ENCODE results near the gene GPR55. TPM values are rescaled to one million over a fixed set of nuclear protein-coding genes. Genes with fewer than 3 reads are reported as not detected.

The GPR55 gene
- total RNA-seq, 1 experiment from 2014 or later = not detected

DNA sequence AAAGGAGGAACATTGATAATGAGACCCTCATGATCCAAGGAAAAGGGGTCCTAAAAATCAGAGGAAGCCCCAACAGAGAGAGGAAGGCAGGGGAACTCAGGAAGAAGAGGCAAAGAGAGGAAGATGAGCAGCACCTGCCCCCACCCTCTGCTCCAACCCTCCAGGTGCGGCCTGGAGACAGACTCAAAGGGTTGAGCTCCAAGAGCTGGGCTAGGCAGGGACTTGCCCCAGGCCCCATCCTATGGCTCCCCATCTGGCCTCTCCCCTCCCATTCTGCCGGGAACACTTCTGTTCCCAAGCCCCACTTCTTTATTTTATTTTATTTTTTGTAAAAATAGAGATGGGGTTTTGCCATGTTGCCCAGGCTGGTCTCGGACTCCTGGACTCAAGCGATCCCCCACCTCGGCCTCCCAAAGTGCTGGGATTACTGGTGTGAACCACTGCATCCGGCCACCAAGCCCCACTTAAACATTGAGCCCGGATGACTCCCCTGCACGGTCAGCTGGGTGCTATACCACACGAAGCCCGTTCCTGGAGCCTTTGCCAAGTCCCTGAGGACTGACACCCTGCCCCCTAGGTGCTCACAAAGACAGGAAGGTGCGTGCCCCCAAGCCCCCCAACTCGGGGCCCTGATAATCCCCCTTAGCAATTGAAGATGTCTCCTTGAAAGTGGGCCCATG is 3.8 kb upstream of the GPR55 start:
- Histone ChIP-seq H4K20me1 (ENCODE audit: insufficient read depth) (no peaks in the 10 kb centered on the region), H3K9me2 (ENCODE audit: insufficient read depth) (no peaks in the 10 kb centered on the region), H3K9me3 (ENCODE audit: insufficient read depth, low read depth) (no peaks in the 10 kb centered on the region), H3K27me3 (ENCODE audit: insufficient read depth, low read depth) (peaks cover 31% of the 10 kb centered on the region), H3K4me3 (no peak overlapping the region), H3K4me1 (replicated peaks; ENCODE audit: insufficient read depth) (no peaks in the 10 kb centered on the region), H3K4me2 (no peak overlapping the region), H3K36me3 (ENCODE audit: low read depth) (no peaks in the 10 kb centered on the region), H3K27ac (no peak overlapping the region), H3K79me2 (ENCODE audit: low read depth) (no peaks in the 10 kb centered on the region), H2AFZ (no peak overlapping the region), H3F3A (ENCODE audit: insufficient read depth, low read depth) (no peaks in the 10 kb centered on the region)
- DNase-seq = no peak
- CTCF ChIA-PET = no interaction called here
- intact Hi-C loops (cut with micrococcal nuclease; ENCODE audit: unreplicated experiment) = no loop called here
- POLR2A ChIA-PET (ENCODE audit: unreplicated experiment) = no interaction called here
- no peak for TF ChIP-seq EZH2 (IDR thresholded peaks at IDR 0.05; ENCODE audit: low read depth)
- TF ChIP-seq, protein P1, sequence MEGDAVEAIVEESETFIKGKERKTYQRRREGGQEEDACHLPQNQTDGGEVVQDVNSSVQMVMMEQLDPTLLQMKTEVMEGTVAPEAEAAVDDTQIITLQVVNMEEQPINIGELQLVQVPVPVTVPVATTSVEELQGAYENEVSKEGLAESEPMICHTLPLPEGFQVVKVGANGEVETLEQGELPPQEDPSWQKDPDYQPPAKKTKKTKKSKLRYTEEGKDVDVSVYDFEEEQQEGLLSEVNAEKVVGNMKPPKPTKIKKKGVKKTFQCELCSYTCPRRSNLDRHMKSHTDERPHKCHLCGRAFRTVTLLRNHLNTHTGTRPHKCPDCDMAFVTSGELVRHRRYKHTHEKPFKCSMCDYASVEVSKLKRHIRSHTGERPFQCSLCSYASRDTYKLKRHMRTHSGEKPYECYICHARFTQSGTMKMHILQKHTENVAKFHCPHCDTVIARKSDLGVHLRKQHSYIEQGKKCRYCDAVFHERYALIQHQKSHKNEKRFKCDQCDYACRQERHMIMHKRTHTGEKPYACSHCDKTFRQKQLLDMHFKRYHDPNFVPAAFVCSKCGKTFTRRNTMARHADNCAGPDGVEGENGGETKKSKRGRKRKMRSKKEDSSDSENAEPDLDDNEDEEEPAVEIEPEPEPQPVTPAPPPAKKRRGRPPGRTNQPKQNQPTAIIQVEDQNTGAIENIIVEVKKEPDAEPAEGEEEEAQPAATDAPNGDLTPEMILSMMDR (conservative IDR thresholded peaks at IDR 0.05) = no peak
- BruUV-seq (replicated peaks) = no TSS peak

DNA sequence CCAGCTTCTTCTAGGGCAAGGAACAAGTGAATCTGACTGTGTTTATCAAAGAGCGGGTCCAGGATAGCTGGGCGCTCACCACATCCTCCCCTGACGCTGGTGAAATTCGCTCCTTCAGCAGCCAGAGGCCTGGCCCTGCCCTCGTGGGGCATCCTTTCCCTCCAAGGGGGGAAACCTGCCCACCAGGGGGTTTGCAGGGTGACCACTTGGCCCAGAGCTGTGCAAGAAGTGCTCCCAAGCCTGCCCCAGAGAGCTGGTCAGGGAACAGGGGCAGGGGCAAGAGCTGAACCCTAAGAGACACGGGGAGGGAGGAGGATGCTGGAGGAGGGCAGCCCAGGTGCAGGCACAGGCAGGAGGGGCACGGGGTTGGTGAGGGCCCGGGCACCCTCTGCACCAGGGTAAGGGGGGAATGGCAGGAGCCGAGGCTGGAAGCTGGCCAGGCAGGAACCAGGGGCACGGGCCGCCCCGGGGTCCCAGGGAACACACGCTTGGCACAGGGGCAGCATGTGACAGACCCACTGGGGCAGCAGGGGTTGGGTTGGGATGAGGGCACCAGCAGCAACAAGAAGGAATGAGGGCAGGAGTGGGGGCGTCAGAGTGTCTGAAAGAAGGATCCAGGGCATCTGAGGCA is 2.8 kb upstream of the GPR55 start:
- H3K79me2 ChIP-seq (ENCODE audit: low read depth) = no peaks in the 10 kb centered on the region
- CTCF ChIA-PET = no interaction called here
- no TSS peak for BruUV-seq (replicated peaks)
- H3K4me1 ChIP-seq (replicated peaks; ENCODE audit: insufficient read depth) = no peaks in the 10 kb centered on the region
- TF ChIP-seq, protein P1 (conservative IDR thresholded peaks at IDR 0.05) = no peak
- no peak for TF ChIP-seq EZH2 (IDR thresholded peaks at IDR 0.05; ENCODE audit: low read depth)
- no peak for DNase-seq
- H3K9me3 ChIP-seq (ENCODE audit: insufficient read depth, low read depth) = no peaks in the 10 kb centered on the region
- intact Hi-C loops (cut with micrococcal nuclease; ENCODE audit: unreplicated experiment) = no loop called here
- no peak overlapping the region for H3K4me2 ChIP-seq
- no peaks in the 10 kb centered on the region for H3K36me3 ChIP-seq (ENCODE audit: low read depth)
- POLR2A ChIA-PET (ENCODE audit: unreplicated experiment) = interaction anchor here (0.6 to 0.7 kb wide), 2 partner anchors 19 to 390 kb away, joined by 3 read pairs; no protein-coding TSS in a partner anchor
- H3F3A ChIP-seq (ENCODE audit: insufficient read depth, low read depth) = no peaks in the 10 kb centered on the region
- H3K4me3 ChIP-seq = no peak overlapping the region
- peaks cover 30% of the 10 kb centered on the region for H3K27me3 ChIP-seq (ENCODE audit: insufficient read depth, low read depth)
- no peaks in the 10 kb centered on the region for H3K9me2 ChIP-seq (ENCODE audit: insufficient read depth)
- no peaks in the 10 kb centered on the region for H4K20me1 ChIP-seq (ENCODE audit: insufficient read depth)
- no peak overlapping the region for H3K27ac ChIP-seq
- no peak overlapping the region for H2AFZ ChIP-seq

DNA sequence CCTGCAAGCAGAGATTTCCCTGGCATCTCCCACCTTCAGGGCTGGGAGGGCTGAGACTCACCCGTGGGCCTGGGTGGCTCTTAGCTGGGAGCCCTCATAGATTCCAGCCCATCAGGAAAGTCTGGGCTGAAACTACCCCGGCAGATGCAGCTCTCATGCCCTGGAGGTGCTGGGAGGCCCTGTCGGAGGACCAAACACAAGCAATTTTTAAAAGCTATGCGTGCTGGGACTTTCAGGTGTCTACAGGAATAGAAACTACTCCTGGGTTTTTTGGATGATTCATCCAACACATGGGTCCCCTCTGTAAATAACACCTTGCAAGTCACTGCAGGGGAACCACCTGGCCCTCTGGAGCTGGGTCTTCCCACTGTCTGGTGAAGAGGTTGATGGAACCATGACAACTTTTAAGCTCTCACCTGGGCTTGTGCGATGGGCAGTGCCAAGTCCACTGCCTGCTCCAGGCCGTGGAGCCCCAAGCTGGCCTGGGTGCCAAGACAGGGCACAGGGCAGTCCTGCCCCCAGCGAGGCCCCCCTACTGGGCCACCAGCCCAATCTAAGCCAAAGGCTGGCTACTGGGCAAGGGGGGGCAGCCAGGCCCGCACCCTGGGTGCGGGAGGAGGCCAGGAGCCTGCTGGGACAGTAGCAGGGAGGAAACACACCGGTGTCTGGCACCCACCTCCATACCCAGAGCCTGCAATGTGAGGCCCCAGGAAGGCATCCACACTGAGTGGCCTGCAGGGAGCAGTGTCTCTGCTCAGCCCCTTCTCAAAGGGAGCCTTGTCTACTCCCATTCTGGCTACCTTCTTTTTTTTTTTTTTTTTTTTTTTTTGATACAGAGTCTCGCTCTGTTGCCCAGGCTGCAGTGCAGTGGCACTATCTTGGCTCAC is 1.1 kb upstream of the GPR55 start:
- Histone ChIP-seq H3K79me2 (ENCODE audit: low read depth) (no peaks in the 10 kb centered on the region), H4K20me1 (ENCODE audit: insufficient read depth) (no peaks in the 10 kb centered on the region), H3K4me2 (no peak overlapping the region), H2AFZ (no peak overlapping the region), H3K4me1 (replicated peaks; ENCODE audit: insufficient read depth) (no peaks in the 10 kb centered on the region), H3F3A (ENCODE audit: insufficient read depth, low read depth) (no peaks in the 10 kb centered on the region), H3K27me3 (ENCODE audit: insufficient read depth, low read depth) (peaks cover 19% of the 10 kb centered on the region), H3K27ac (no peak overlapping the region), H3K4me3 (no peak overlapping the region), H3K9me2 (ENCODE audit: insufficient read depth) (no peaks in the 10 kb centered on the region), H3K36me3 (ENCODE audit: low read depth) (no peaks in the 10 kb centered on the region), H3K9me3 (ENCODE audit: insufficient read depth, low read depth) (no peaks in the 10 kb centered on the region)
- ChIA-PET CTCF (no interaction called here), POLR2A (ENCODE audit: unreplicated experiment) (no interaction called here)
- TF ChIP-seq, protein P1 (conservative IDR thresholded peaks at IDR 0.05) = no peak
- TF ChIP-seq EZH2 (IDR thresholded peaks at IDR 0.05; ENCODE audit: low read depth) = no peak
- no TSS peak for BruUV-seq (replicated peaks)
- no peak for DNase-seq
- intact Hi-C loops (cut with micrococcal nuclease; ENCODE audit: unreplicated experiment) = no loop called here

Data from PC-9 (cell line).